Inferior parietal cortex (tissue), 1 donor: ENCODE data around the gene KRTAP5-6.
"Not testable (repeated sequence)": the region's sequence is repeated elsewhere in the genome, so short reads cannot be mapped to it uniquely, and the experiment has no call there.

Experiments used
- DNase-seq: peaks from one replicate; pipeline ENCODE4 v3.0.0-alpha.2; 2016; ENCODE audit errors: extremely low spot score

Gene KRTAP5-6

GRCh38 chr11:1661454-1662269 lies 35.3 kb upstream of the KRTAP5-6 start:
- DNase-seq = not testable (repeated sequence)

GRCh38 chr11:1662699-1663283 lies 34.2 kb upstream of the KRTAP5-6 start:
- DNase-seq = not testable (repeated sequence)

GRCh38 chr11:1665313-1665712 lies 31.7 kb upstream of the KRTAP5-6 start:
- DNase-seq = no peak

- DNase-seq = no peak
Measured at GRCh38 chr11:1667121-1667850, 29.7 kb upstream of the KRTAP5-6 start.

GRCh38 chr11:1667906-1668305 lies 29.1 kb upstream of the KRTAP5-6 start:
- no peak for DNase-seq

GRCh38 chr11:1668911-1669473 lies 28.0 kb upstream of the KRTAP5-6 start:
- no peak for DNase-seq

- no peak for DNase-seq
Measured at GRCh38 chr11:1669546-1670218, 27.3 kb upstream of the KRTAP5-6 start.

GRCh38 chr11:1670457-1670856 lies 26.5 kb upstream of the KRTAP5-6 start:
- DNase-seq = not testable (repeated sequence)

GRCh38 chr11:1670905-1671371 lies 26.1 kb upstream of the KRTAP5-6 start:
- DNase-seq = no peak

GRCh38 chr11:1671658-1672057 lies 25.3 kb upstream of the KRTAP5-6 start:
- no peak for DNase-seq

- no peak for DNase-seq
Measured at GRCh38 chr11:1672613-1673350, 24.2 kb upstream of the KRTAP5-6 start.

GRCh38 chr11:1673446-1674172 lies 23.4 kb upstream of the KRTAP5-6 start:
- DNase-seq = no peak

GRCh38 chr11:1674173-1675131 lies 22.5 kb upstream of the KRTAP5-6 start:
- DNase-seq = no peak

- no peak for DNase-seq
Measured at GRCh38 chr11:1675536-1676228, 21.3 kb upstream of the KRTAP5-6 start.

- DNase-seq = no peak
Measured at GRCh38 chr11:1676229-1676740, 20.7 kb upstream of the KRTAP5-6 start.

- no peak for DNase-seq
Measured at GRCh38 chr11:1679881-1680280, 17.1 kb upstream of the KRTAP5-6 start.

- DNase-seq = no peak
Measured at GRCh38 chr11:1682225-1682905, 14.6 kb upstream of the KRTAP5-6 start.

GRCh38 chr11:1683216-1683615 lies 13.8 kb upstream of the KRTAP5-6 start:
- not testable (repeated sequence) for DNase-seq
